ENCODE results near the gene ARHGEF4.

ARHGEF4 gene

DNA sequence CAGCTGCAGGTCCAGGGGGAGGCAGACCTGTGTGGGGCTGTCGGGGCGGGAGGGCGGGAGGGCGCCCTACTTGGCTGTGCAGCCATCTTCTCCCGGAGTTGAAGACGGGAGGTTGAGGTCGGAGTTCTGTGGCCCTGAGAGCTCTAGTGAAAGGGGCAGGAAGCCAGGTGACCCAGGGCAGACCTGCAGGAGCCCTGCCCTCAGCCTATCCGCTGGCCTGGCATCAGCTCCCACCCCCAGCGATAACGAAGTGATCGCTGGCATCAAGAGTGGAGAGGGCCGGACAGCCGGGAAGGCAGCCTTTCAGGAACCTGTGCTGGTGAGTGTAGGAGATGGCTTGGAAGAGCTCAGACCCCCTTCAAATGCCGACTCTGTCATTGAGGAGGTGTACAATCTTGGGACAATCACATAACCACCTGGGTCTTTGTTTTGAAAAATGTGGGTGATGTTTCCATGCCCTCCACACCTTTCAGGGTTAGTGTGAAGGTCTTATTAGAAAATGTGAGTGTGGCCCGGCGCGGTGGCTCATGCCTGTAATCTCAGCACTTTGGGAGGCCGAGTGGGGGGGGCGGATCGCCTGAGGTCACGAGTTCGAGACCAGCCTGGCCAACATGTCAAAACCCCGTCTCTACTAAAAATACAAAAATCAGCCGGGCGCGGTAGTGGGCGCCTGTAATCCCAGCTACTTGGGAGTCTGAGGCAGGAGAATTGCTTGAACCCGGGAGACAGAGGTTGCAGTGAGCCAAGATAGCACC lies 1.3 kb downstream of the ARHGEF4 start:
- DNase-seq: no peak

DNA sequence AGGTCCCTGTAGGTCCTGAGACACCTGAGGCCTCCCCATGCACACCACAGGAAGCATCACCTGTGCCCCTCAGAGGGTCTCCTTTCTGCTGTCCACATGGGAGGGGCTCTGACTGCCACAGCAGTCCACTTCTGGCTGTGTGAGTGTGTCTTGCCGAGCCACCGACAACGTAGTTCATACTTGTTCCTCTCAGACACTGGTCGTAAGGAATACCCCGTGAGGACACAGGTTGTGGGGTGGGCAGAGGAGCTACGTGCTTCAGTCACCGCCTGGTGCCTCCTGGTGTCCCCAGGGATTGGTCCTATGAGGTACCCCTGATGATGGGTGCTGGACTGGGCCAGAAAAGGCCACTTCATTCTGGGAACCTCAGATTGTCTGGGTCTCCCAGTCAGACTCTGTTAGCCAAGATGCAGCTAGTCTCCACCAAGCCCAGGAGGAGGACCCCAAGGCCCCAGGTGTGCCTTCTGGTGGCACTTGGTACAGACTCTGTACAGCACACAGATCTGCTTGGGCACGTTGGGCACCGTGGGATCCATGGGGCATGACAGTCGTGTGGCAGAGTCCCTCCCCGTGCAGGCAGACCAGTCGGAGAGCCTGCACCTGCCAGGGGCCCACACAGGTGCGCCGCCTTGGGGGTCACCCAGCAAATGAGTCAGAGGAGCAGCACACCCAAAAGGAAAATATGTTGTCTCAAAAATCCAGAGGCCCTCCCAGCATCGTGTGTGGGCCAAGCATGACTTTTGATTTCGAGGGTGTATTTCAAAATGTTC lies 2.5 kb downstream of the ARHGEF4 start:
- no peak for DNase-seq

DNA sequence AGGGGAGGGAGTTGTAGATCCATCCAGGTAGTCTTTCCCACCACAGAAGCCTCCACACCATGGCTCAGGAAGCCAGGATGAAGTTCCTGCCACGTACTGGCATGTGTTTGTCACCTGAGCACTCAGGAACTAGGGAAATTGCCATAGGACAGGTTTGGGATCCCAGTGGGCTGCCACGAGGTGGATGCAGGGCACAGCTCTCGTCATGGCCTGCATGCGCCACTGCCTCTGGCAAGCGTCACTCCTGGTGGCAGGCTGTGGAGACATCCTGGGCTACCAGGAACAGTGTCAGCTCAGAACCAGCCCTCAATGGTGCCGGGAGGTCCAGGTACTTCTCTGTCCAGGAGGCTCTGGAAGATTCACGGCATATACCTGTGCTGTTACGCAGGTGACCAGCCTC lies 3.8 kb downstream of the ARHGEF4 start:
- no peak for DNase-seq

DNA sequence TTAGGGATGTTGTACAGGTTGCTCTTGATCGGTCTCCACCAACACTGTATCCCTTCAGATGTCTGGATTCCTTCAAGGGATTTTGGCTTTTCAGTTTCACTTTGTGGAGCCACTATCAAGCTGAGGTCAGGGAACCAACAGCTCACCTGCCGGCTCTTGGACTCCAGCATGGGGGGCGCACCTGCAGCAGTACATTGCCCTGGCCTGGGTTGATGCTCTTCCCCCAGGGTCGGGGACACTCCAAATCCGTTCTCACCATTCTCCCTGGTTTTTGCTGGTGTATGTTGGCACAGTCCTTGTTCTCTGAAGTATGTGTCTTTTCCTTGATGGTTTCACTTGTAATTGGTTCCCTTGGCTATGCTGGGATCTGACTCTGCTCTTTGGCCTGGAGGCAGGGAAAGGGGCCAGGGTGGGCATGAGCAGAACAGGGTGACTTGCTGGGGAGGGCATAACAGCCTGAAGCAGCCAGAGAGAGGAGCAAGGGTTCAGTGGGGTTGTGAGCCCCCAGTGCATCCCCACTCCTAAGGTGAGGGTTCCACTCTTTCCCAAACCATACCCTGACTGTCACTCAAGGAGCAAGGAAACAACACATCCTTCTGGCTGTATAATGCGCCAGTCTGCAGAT lies 5.1 kb downstream of the ARHGEF4 start:
- DNase-seq: no peak

DNA sequence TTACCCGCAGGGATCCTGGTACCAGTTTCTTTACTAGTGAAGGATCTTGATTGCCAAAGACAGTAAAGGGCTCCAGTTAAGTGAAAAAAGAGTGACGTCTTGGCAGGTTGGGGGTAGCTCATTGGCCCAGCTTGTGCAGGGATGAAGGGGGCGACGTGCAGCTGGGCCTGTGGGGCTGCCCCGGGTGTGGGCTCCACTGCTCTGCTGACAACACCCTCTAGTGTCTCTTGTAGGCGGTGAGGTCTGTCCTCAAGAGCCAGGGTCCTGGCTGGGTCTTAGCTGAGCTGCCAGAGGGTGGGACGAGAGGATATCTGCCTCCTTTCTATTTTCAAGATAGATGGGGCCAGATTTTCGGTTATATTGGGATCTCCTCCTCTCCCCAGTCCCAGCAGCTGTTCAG lies 6.1 kb downstream of the ARHGEF4 start:
- no peak for DNase-seq

DNA sequence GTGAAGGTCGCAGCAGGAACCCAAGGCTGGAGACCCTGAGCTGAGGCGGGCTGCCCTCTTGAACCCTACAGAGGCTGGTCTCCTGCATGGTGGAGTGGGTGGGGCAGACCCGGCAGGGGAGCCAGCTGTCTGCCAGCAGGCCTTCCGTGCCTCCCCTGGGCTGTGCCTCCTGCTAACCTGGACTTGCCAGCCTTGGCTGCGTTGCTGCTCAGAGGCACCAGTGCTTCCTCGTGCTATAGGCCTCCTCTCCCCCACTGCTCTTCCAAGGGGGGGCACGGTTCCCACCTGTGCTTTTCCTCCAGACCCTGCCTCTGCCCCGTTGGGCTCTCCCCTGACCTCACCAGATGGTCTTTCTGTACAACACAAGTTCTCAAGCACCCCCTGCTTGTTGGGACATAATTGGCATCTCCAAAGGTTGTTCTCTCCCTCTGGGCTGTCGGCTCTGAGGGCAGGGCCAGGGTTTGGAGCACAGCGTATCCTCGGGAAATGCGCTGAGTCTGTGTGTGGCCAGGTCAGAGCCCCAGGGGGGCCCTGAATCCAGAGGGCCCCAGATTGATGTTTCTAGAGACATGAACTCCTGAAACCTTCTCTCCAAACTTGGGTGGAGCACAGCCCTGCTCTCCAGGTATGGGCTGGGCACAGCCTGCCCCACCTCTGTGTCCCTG lies 6.7 kb downstream of the ARHGEF4 start:
- DNase-seq: no peak

DNA sequence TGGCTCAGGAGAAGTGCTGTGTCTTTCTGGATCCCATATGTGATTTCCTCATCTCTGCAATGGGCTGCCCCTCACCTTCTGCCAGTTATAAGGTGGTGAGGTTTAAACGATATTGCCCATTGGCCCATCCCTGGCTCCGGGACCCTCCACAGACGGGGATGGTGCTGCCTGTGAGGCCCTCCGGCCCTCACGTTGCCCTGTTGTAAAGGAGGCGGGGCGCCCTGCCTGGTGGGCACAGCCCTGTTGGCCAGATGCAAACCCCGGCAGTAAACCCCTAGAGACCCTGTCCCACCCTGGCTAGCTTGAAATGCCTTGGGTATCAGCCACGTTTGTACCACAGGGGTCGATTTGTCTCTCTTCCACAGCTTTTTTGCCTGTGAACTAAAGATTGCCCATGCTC lies 7.4 kb downstream of the ARHGEF4 start:
- DNase-seq: no peak

DNA sequence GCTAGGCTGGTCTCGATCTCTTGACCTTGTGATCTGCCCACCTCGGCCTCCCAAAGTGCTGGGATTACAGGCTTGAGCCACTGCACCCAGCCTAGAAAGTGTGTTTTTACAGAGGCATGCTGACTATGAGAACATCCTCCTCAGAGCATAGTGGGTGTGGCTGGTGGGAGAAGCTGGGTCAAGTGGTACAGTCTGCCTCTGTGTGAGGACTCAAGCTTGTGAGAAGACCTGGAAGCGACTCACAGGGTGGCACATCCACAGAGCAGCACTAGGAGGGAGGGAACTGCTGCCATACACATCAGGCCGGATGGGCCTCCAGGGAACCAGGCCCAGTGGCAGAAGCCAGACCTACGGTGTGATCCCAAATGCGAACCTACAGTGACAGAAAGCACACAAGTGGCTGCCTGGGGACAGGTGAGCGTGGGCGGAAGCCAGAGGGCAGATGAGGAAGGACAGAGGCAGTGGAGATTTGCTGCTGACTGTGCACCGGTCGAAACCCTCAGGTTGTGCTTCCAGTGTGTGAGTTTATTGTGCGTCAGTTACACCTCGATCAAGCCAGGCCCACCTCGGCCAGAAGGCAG lies 8.9 kb downstream of the ARHGEF4 start:
- no peak for DNase-seq

DNA sequence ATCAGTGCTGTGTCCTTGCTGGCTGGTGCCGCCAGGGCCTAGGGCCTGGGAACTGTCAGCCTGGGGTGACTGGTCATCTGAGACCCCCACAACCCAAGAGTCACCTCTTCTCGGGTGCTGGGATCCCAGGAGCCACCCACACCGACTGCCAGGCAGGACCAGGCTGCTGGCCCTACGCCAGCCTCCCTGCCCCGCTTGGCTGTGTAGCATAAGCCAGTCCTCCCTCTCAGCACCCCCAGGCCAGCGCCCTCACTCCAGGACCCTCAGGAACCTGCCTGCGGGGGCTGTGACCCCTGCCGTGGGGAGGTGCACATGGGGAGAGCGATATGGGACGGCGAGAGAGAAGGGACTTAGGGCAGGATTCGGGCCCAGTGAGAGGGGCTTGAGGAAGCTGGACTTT lies 9.5 kb downstream of the ARHGEF4 start:
- DNase-seq: no peak

DNA sequence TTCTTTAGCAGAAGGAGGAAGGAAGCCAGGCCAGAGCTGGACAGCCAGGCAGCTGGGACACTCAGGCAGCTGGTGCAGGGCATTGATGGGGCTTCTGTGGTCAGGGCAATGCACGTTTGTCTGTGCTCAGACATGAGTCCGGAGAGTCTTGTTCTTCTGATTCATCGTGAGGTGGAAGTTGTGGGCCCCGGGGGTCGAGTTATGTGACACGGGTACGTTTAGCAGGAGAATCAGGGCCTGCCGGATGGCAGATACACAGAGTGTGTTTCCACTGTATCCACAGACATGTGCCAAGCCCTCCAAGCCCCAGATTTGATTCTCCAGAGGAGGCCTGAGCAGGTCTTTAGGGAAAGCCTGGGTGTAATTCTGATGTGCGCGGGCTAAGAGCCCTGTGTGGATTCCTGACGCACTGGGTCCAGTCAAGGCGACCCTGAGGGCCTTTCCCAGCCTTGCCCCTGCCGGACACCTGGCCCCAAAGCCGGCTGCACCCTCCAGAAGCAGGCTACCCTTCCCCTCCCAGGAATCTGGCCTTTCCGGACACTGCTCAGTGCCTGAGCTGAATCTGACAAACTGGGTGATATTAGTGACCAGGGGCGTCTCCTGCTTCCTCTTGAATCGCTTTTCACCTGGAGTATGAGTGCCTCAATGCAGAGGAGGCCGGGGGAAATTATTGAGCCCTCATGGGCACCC lies 10.1 kb downstream of the ARHGEF4 start:
- DNase-seq: no peak

DNA sequence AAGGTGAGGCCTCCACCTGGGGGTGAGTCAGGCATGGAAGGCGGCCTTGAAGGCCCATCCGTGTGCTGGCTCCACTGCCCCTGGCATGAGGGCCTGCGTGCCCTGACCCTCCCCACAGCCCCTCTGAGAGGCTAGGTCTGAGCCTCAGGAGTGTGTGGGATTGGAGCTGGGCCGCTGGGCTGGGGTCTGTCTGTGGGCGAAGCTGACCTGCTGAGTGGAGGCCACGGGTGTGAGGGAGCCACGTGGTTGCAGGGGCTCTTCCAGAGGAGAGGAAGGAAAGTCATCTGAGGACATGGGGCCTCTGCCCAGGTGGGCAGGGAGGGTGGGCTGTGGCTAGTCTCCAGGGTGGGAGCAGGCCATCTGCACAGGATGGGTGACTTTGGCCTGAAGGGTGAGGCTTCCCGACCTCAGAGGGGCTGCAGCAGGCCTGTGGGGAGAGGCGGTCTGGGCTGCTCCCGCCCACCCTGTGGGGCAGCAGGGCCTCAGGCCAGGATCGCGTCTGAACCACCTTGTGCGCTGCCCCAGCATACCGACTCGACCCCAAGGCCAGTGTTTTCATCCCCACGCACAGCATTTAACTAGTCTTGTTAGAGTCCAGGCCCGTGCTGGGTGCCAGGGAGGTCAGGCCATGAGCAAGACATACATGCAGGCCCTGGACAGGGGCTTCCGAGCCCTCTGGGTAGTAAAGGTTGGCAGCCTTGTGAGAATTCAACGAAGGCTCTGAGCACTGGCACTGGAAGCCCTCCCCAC lies 11.2 kb downstream of the ARHGEF4 start:
- DNase-seq: no peak

DNA sequence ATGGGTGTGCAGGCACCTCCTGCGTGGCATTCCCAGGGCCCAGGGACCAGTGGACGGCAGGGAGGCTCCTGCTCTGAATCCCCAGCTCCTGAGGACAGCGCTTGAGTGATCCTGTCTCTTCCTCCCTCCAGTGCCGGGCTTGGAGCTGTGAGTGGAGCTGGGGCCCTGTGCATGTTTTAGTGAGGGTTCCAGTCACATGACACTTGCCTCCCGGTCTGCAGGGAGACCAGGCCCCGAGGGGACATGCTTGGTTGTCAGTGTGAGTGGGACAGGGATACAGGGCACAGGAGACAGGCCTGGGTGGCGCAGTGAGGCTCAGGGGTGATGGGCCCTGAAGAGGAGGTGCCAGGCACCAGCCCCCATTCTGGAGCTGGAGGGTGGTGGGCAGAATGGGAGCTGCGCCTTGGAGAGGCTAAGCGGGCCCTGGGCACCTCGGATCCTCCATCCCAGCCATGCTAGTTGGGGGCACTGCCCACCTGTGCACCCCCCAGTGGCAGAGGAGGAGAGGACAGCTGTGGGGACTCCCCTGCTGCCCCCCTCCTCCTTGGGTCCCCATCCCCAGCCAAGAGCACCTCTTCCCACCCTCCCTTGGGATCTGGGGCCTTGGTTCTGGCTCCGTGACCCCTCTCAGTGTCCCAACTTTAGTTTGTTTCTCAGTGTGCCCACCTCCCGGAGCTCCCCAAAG lies 12.0 kb downstream of the ARHGEF4 start:
- DNase-seq: no peak

DNA sequence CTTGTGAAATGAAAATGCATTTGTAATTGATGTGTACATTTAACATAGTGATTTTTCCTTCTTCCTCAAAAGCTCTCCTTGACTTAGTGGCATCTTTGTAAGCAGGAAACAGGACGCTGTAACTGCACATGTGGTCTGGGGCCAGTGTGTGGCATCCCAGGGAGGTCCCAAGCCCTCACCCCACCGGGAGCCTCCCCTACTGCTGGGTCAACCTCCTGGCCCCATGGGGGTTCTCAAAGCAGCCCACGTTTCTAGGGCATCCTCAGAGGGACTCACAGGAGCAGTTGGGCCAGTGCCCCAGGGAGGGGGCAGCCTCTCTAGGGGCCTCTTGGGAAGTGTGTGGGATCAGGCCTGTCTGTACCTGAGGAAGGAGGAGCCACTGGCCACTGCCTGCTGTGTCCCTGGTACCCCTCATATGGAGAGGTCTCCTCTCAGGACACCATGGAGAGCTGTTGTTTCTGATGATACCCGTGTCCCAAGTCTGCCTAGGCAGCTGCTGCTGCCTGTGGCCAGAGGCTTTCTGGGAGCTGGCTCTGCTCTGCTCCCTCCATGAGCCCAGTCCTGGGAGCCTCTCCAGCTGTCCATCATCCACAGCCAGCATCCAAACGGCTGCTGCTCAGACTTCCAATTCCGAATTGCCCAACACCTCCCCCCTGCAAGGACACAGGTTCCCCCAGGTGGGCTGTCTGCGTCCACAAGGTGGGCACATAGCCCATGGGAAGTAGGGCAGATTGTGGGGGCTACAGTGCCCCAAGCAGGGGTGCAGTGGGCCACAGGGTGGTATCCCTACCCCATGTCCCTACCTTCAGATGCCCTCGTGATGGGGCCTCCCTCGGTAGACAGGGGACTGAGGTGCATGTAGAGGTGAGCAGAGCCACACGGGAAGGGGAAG lies 13.4 kb downstream of the ARHGEF4 start:
- no peak for DNase-seq

DNA sequence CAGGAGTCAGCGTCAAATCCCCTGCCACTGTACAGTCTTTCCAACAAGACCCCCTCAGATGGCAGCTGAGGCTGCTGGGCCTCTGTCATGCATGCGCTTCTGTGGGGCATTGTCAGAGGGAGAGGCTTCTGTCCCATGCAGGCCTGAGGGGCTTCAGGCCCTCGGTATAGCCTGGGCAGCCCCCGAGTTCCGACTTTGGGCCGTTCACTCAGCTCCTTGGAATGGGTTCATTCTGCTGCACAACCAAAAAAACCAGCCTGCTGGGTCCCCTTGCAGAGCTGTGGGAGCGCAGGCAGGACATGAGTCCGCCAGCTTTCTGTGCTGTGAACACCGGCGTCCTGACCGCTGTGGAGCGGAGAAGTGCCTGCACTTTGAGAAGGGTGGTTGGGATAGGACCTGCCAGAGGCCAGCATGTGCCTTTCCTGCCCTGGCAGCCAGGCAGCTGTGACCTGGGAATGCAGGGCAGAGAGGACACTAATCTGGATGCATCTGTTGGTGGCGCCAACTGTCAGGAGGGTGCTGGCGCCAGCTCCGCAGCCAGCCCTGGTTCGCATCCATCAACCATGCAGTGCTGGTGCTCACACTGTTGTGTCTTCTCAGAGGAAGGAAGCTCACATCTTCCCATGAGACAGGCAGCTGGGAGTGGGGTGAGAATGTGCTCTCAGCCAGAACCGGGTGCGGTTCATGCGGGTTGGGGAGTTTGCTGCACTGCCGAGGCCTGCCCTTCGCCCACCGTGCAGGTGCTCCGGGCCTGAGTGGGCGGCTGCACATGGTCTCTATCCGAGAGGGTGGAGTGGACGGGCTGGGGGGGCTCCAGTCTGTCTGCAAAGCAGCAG lies 14.3 kb downstream of the ARHGEF4 start:
- DNase-seq: no peak

DNA sequence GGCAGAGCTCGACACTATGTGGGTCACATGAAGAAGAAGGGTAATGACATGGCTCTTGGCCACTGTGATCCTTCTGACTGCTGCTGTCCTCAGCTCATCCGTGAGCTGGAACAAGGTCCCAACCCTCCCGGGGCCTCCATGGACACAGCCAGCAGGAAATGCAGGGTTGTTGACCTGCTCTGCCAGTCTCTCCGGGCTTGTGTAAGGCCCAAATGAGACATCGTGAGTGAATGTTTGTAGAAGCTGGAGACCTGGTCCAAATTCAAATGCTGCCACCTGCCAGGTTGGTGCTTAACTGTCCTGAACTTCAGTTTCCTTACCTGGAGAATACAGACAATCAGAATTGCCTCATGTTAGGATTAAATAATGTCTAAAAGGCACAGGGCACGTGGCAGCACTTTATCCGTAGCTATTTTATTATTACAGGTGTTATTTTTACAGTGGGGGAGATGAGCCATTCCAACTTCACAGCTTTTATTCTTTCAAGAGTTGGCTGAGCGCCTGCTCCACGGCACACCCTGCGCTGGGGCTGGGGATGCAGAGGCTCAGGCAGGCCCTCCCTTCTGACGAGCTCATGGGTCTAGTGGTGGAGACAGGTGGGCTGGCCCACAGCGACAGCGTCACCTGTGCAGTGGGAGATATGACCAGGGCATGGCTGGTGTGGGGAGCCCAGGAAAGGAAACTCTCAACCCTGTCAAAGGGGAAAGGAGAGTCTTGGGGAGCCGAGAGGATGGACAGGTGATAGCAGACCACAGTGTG lies 15.1 kb downstream of the ARHGEF4 start:
- no peak for DNase-seq

DNA sequence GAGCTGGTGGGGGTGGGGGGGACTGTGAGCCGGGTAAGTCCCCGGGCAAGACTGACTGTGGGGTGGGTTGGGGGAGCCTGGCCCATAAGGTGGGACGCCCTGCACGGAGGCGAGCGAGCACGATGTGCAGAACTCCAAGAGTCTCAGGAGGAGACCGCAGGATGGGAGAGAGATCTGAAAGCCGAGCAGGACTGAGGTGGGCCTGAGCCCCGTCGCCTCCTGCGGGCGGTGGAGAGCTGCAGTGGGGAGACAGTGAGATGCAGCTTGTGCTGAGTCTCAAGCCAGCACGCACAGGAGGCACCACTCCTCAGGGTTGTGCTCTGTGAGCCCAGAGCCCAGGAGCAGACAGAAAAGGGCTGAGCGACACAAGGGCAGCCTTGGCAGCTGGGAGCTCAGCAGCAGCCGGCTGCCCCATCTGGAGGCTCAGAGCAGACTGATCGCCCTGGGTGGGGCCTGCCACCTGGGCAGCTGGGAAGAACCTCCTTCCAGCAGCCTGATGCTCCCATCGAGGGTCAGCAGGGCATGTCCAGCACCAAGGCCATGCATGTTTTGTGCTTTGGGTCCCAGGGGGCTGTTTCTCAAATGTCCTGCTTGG lies 15.9 kb downstream of the ARHGEF4 start:
- no peak for DNase-seq

DNA sequence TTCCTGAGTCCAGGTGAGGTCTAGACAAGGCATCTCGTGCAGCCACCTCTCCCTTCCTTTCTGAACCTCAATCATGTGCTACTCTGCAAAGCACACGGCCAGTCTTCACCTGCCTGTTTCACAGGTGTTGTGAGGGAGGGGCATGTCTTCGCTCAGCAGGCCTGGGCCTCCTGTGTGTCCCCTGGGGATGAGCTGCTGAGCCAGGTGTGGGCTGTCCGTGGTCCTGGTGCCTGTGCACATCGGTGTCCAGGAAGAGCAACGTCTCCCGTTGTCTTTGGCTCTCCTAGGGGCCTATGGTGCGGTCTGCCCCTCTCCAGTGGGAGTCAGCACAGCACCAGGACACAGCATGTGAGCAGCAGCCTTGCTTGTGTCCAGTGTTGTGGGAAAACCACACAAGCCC lies 16.7 kb downstream of the ARHGEF4 start:
- no peak for DNase-seq

DNA sequence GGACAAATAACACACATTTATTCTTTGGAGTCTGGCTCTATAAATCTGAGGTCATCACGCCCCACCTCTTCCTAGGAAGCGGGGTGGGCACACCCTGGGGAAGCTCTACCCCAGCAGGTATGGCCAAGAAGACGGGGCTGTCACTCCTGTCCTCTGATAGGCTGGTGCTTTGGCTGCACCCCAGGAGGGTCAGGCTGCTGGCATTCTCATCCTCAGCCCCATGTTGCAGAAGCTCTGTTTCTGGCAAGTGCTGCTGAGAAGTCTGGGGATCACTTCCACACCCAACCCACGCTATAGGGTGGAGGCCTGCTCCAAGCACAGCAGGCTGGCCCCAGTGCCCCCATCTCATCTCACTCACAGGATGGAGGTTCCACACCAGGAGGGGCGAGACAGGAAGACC lies 17.6 kb downstream of the ARHGEF4 start:
- DNase-seq: no peak

All from SW 1271 (cell line).